HepG2 (cell line): Measurements from ENCODE around the gene NCR3LG1. TPM values are rescaled to one million over a fixed set of nuclear protein-coding genes. Genes with fewer than 3 reads are reported as not detected.
A peak's percentile ranks its signal among the peaks of the same experiment; 100 is the strongest.

Source experiments
- ARNTL ChIP-seq: sonication (generic); formaldehyde crosslinking; IDR thresholded peaks from 2 replicates; pipeline ENCODE4 v1.4.0; 2020; ENCODE audit warnings: mild to moderate bottlenecking, missing genetic modification reagents
- ATF7-NPFF ChIP-seq: sonication (generic); formaldehyde crosslinking; IDR thresholded peaks from 2 replicates; pipeline ENCODE4 v1.8.1; 2023; ENCODE audit warnings: mild to moderate bottlenecking, low read depth, missing genetic modification reagents, moderate library complexity
- ELF1 ChIP-seq: sonication (generic); formaldehyde crosslinking; IDR thresholded peaks from 2 replicates; pipeline ENCODE4 v1.4.0; 2020; ENCODE audit warnings: missing genetic modification reagents
- GABPB1 ChIP-seq: IDR thresholded peaks from 2 replicates; pipeline ENCODE4 v1.6.1; 2016; ENCODE audit warnings: mild to moderate bottlenecking, missing genetic modification reagents, moderate library complexity, missing compliant biosample characterization
- HIVEP1 ChIP-seq: sonication (generic); formaldehyde crosslinking; IDR thresholded peaks from 2 replicates; pipeline ENCODE4 v1.4.0; 2020; ENCODE audit warnings: mild to moderate bottlenecking, missing genetic modification reagents
- IRF2 ChIP-seq: IDR thresholded peaks from 2 replicates; pipeline ENCODE4 v1.6.1; 2018; ENCODE audit warnings: missing genetic modification reagents, missing compliant biosample characterization
- KDM3A ChIP-seq: IDR thresholded peaks from 2 replicates; pipeline ENCODE4 v1.6.1; 2018; ENCODE audit warnings: low read depth, missing compliant biosample characterization
- PHF8 ChIP-seq: sonication (generic); formaldehyde crosslinking; IDR thresholded peaks from 2 replicates; pipeline ENCODE4 v1.5.0; 2020; ENCODE audit warnings: missing genetic modification reagents
- POGZ ChIP-seq: sonication (generic); formaldehyde crosslinking; IDR thresholded peaks from 2 replicates; pipeline ENCODE4 v1.4.0; 2020; ENCODE audit warnings: mild to moderate bottlenecking, missing genetic modification reagents
- SP4 ChIP-seq: sonication (generic); formaldehyde crosslinking; IDR thresholded peaks from 2 replicates; pipeline ENCODE4 v1.8.1; 2023; ENCODE audit warnings: mild to moderate bottlenecking, missing genetic modification reagents
- TMF1 ChIP-seq: sonication (generic); formaldehyde crosslinking; IDR thresholded peaks from 2 replicates; pipeline ENCODE4 v1.8.1; 2022; ENCODE audit warnings: low read depth, missing genetic modification reagents
- ZFY ChIP-seq: sonication (generic); formaldehyde crosslinking; IDR thresholded peaks from 2 replicates; pipeline ENCODE4 v1.4.0; 2020; ENCODE audit warnings: missing genetic modification reagents
- ZNF230 ChIP-seq: sonication (generic); formaldehyde crosslinking; IDR thresholded peaks from 2 replicates; pipeline ENCODE4 v1.4.0; 2020; ENCODE audit warnings: mild to moderate bottlenecking, missing genetic modification reagents
- ZNF333 ChIP-seq: sonication (generic); formaldehyde crosslinking; IDR thresholded peaks from 2 replicates; pipeline ENCODE4 v1.4.0; 2020; ENCODE audit warnings: mild to moderate bottlenecking, missing genetic modification reagents, borderline replicate concordance
- ZNF343 ChIP-seq: sonication (generic); formaldehyde crosslinking; IDR thresholded peaks from 2 replicates; pipeline ENCODE4 v1.4.0; 2020; ENCODE audit warnings: mild to moderate bottlenecking, missing genetic modification reagents
- ZNF670 ChIP-seq: sonication (generic); formaldehyde crosslinking; IDR thresholded peaks from 2 replicates; pipeline ENCODE4 v1.8.0; 2022; ENCODE audit warnings: mild to moderate bottlenecking, missing genetic modification reagents, borderline replicate concordance
- ZNF792 ChIP-seq: IDR thresholded peaks from 2 replicates; pipeline ENCODE4 v1.6.1; 2016
- polyA plus RNA-seq, 8 experiments: library from polyadenylated mRNA; depleted of rRNA in 3 of 8; stranded (reverse) in 7 of 8; unstranded in 1 of 8; fragments of >200 nt; fragmentation: Illumina TruSeq in 4 of 8; extraction: Trizol in 4 of 8; gene quantifications; 2 replicates each; pipeline versions ENCODE4 v1.2.1 to v1.2.3, GENCODE V29; 2011 to 2016; ENCODE audit warnings: low read depth in 4 of 8, missing spikeins in 1 of 8, mixed read lengths in 1 of 8; ENCODE audit not compliant: insufficient read depth in 1 of 8
- total RNA-seq, 5 experiments: library from RNA; depleted of rRNA; stranded (reverse); fragments of >200 nt; fragmentation: Illumina TruSeq; extraction: Trizol; gene quantifications; 2 replicates each; pipeline ENCODE4 v1.2.3, GENCODE V29; 2016; ENCODE audit warnings: low read depth in 1 of 5
- TF ChIP-seq, protein P1 (sequence below): sonication (generic); formaldehyde crosslinking; conservative IDR thresholded peaks from 2 replicates; pipeline ENCODE4 v1.8.0; 2022; ENCODE audit warnings: mild to moderate bottlenecking, moderate library complexity, missing genetic modification reagents
- TF ChIP-seq, protein P2 (sequence below): sonication (generic); formaldehyde crosslinking; IDR thresholded peaks from 2 replicates; pipeline ENCODE4 v1.5.0; 2020; ENCODE audit warnings: mild to moderate bottlenecking, missing genetic modification reagents, moderate library complexity
- TF ChIP-seq, protein P3 (sequence below): sonication (generic); formaldehyde crosslinking; IDR thresholded peaks from 2 replicates; pipeline ENCODE4 v1.8.0; 2022; ENCODE audit warnings: mild to moderate bottlenecking, missing genetic modification reagents; ENCODE audit not compliant: insufficient replicate concordance
- TF ChIP-seq, protein P4 (sequence below): sonication (generic); formaldehyde crosslinking; IDR thresholded peaks from 2 replicates; pipeline ENCODE4 v1.8.0; 2022; ENCODE audit warnings: mild to moderate bottlenecking, missing genetic modification reagents
- TF ChIP-seq, protein P5 (sequence below): IDR thresholded peaks from 2 replicates; pipeline ENCODE4 v1.6.1; 2016; ENCODE audit warnings: missing biosample characterization, missing genetic modification reagents, low read depth

NCR3LG1 gene
- total and polyA plus RNA-seq, 2 of the 13 experiments (the other 11 are each of a cell fraction or from before 2014, with no cell fraction given), result 16.1 to 25.1 TPM

DNA sequence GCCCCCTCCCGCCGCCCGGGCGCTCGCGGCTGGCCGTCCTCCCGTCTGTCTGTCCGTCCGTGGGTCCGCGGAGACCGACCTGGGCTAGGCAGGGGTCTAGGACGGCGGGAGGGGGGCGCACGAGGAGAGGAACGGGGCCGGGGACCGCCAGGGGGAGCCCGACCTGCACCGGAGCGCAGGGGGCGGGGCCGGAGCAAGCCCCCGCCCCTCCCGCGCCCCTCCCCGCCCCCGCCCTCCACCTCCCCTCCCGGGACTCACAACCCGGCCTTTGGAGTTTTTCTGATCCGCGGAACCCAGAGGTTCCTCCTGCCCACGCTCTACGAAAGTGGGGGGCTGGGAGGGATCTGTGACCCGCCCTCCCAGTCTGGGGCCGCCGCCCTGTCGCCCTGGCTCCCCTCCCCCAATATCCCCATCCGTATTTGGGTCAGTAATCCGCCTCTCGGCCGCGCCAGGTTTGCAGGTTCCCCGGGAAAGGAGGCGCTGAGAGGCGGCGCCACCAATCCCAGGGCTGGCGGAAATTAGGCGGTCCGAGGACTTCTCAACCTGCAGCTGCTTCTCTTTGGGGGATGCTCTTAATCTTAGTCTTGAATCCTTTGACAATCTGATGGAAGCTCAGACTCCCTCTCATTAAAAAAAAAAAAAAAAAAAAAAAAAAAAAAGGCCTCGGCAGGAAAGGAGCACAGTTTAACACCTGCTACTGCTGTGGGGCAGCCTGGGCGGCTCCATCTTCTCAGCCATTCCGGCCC is 37.8 kb downstream of the NCR3LG1 start (continued):
- TF ChIP-seq, protein P1, sequence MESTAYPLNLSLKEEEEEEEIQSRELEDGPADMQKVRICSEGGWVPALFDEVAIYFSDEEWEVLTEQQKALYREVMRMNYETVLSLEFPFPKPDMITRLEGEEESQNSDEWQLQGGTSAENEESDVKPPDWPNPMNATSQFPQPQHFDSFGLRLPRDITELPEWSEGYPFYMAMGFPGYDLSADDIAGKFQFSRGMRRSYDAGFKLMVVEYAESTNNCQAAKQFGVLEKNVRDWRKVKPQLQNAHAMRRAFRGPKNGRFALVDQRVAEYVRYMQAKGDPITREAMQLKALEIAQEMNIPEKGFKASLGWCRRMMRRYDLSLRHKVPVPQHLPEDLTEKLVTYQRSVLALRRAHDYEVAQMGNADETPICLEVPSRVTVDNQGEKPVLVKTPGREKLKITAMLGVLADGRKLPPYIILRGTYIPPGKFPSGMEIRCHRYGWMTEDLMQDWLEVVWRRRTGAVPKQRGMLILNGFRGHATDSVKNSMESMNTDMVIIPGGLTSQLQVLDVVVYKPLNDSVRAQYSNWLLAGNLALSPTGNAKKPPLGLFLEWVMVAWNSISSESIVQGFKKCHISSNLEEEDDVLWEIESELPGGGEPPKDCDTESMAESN (CRISPR knock-in tag), result peak; percentile 59; the same call in 1 of the 2 replicates
- TF ChIP-seq ARNTL (CRISPR knock-in tag), result peak; percentile 39; the same call in 1 of the 2 replicates
- TF ChIP-seq, protein P2, sequence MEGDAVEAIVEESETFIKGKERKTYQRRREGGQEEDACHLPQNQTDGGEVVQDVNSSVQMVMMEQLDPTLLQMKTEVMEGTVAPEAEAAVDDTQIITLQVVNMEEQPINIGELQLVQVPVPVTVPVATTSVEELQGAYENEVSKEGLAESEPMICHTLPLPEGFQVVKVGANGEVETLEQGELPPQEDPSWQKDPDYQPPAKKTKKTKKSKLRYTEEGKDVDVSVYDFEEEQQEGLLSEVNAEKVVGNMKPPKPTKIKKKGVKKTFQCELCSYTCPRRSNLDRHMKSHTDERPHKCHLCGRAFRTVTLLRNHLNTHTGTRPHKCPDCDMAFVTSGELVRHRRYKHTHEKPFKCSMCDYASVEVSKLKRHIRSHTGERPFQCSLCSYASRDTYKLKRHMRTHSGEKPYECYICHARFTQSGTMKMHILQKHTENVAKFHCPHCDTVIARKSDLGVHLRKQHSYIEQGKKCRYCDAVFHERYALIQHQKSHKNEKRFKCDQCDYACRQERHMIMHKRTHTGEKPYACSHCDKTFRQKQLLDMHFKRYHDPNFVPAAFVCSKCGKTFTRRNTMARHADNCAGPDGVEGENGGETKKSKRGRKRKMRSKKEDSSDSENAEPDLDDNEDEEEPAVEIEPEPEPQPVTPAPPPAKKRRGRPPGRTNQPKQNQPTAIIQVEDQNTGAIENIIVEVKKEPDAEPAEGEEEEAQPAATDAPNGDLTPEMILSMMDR (CRISPR knock-in tag), result peak; percentile 72
- TF ChIP-seq, protein P3, sequence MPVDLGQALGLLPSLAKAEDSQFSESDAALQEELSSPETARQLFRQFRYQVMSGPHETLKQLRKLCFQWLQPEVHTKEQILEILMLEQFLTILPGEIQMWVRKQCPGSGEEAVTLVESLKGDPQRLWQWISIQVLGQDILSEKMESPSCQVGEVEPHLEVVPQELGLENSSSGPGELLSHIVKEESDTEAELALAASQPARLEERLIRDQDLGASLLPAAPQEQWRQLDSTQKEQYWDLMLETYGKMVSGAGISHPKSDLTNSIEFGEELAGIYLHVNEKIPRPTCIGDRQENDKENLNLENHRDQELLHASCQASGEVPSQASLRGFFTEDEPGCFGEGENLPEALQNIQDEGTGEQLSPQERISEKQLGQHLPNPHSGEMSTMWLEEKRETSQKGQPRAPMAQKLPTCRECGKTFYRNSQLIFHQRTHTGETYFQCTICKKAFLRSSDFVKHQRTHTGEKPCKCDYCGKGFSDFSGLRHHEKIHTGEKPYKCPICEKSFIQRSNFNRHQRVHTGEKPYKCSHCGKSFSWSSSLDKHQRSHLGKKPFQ (CRISPR knock-in tag), result no peak
- TF ChIP-seq ZFY (CRISPR knock-in tag), result peak; percentile 39; the same call in 1 of the 2 replicates
- 0 out of 2 replicates have a peak, but pooled peaks have one; percentile 49 for TF ChIP-seq ZNF333 (CRISPR knock-in tag)
- TF ChIP-seq POGZ (CRISPR knock-in tag), result peak; percentile 56; the same call in 1 of the 2 replicates
- TF ChIP-seq ZNF670 (CRISPR knock-in tag), result no peak
- TF ChIP-seq HIVEP1 (CRISPR knock-in tag), result 0 out of 2 replicates have a peak, but pooled peaks have one; percentile 25
- peak; percentile 29; the same call in 1 of the 2 replicates for TF ChIP-seq ZNF230 (CRISPR knock-in tag)
- TF ChIP-seq ZNF792 (CRISPR knock-in tag), result 0 out of 2 replicates have a peak, but pooled peaks have one; percentile 30
- TF ChIP-seq, protein P4, sequence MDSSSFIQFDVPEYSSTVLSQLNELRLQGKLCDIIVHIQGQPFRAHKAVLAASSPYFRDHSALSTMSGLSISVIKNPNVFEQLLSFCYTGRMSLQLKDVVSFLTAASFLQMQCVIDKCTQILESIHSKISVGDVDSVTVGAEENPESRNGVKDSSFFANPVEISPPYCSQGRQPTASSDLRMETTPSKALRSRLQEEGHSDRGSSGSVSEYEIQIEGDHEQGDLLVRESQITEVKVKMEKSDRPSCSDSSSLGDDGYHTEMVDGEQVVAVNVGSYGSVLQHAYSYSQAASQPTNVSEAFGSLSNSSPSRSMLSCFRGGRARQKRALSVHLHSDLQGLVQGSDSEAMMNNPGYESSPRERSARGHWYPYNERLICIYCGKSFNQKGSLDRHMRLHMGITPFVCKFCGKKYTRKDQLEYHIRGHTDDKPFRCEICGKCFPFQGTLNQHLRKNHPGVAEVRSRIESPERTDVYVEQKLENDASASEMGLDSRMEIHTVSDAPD (CRISPR knock-in tag), result 0 out of 2 replicates have a peak, but pooled peaks have one; percentile 23
- TF ChIP-seq KDM3A (CRISPR knock-in tag), result 0 out of 2 replicates have a peak, but pooled peaks have one; percentile 19
- peak; percentile 57 for TF ChIP-seq PHF8 (CRISPR knock-in tag)
- TF ChIP-seq ELF1, result peak; percentile 35; the same call in 1 of the 2 replicates
- TF ChIP-seq ATF7-NPFF (CRISPR knock-in tag), result no peak
- TF ChIP-seq ZNF343 (CRISPR knock-in tag), result peak; percentile 38; the same call in 1 of the 2 replicates
- no peak for TF ChIP-seq TMF1 (CRISPR knock-in tag)
- TF ChIP-seq, protein P5, sequence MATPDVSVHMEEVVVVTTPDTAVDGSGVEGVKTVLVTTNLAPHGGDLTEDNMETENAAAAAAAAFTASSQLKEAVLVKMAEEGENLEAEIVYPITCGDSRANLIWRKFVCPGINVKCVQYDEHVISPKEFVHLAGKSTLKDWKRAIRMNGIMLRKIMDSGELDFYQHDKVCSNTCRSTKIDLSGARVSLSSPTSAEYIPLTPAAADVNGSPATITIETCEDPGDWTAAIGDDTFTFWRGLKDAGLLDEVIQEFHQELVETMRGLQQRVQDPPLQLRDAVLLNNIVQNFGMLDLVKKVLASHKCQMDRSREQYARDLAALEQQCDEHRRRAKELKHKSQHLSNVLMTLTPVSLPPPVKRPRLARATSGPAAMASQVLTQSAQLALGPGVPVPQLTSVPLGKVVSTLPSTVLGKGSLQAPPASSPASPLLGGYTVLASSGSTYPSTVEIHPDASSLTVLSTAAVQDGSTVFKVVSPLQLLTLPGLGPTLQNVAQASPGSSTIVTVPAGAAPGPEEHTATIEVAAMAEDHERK (CRISPR knock-in tag), result no peak
- TF ChIP-seq IRF2, result no peak
- TF ChIP-seq GABPB1, result peak; percentile 51
- TF ChIP-seq SP4 (CRISPR knock-in tag), result peak; percentile 68
